Ovary (tissue), 9 donors: ENCODE results near the gene TMEM120B. TPM values are rescaled to one million over a fixed set of nuclear protein-coding genes. Genes with fewer than 3 reads are reported as not detected.
"Not testable (repeated sequence)": the region's sequence is repeated elsewhere in the genome, so short reads cannot be mapped to it uniquely, and the experiment has no call there.

Source experiments
- DNase-seq, 5 donors: peaks; one replicate each; pipeline ENCODE4 v3.0.0-alpha.2; 2019 to 2020
- H3K27ac ChIP-seq, 2 donors: fragments of 200-600 bp; one replicate each; pipeline versions ENCODE4 v1.5.1 to v1.8.0; 2019 to 2022
- H3K27me3 ChIP-seq: fragments of 200-600 bp; one replicate; pipeline ENCODE4 v1.8.0; 2022
- H3K36me3 ChIP-seq: fragments of 200-600 bp; sonication (generic); one replicate; pipeline ENCODE4 v1.5.1; 2019
- H3K4me1 ChIP-seq: one replicate; pipeline ENCODE4 v1.8.1; 2013; ENCODE audit warnings: mild to moderate bottlenecking, moderate library complexity; ENCODE audit not compliant: insufficient read depth
- H3K4me3 ChIP-seq: fragments of 200-600 bp; sonication (generic); one replicate; pipeline ENCODE4 v1.5.1; 2017
- H3K9me3 ChIP-seq, 2 donors: fragments of 200-600 bp in 1 of 2; sonication (generic) in 1 of 2; one replicate each; pipeline versions ENCODE4 v1.5.1 to v1.8.1; 2013 to 2019; ENCODE audit warnings: mild to moderate bottlenecking in 1 of 2, moderate library complexity in 1 of 2
- EP300 ChIP-seq: sonication (generic); formaldehyde crosslinking; IDR thresholded peaks from one replicate; pipeline ENCODE4 v1.6.1; 2017; ENCODE audit warnings: antibody characterized with exemption
- POLR2A ChIP-seq: fragments of 450-650 bp; IDR thresholded peaks from one replicate; pipeline ENCODE4 v1.6.1; 2017; ENCODE audit warnings: antibody characterized with exemption, mild to moderate bottlenecking, moderate library complexity
- WGBS, 3 donors: extraction: QIAGEN DNeasy Blood & Tissue Kit in 1 of 3; methylation state at CpG; one replicate each; pipeline versions ENCODE4 v1.1.5 to v1.1.7; 2013 to 2017; 5-methylcytosine and 5-hydroxymethylcytosine counted together
- intact Hi-C, 4 donors: fragments of 100-400 bp; cut with DNase I; formaldehyde crosslinking; loops; one replicate each; pipeline versions ENCODE4 v1.11.0 to v1.15.1; 2022 to 2023
- polyA plus RNA-seq, 2 donors: library from polyadenylated mRNA; stranded (reverse); fragments of 200-250 nt in 1 of 2; fragments of 350-450 nt in 1 of 2; fragmentation: Illumina TruSeq in 1 of 2; extraction: RNeasy Lipid Tissue Mini Kit (QIAGEN cat#74804) in 1 of 2; gene quantifications; one replicate each; pipeline ENCODE4 v1.2.3, GENCODE V29; 2013 to 2014
- total RNA-seq, 7 donors: library from RNA; depleted of rRNA in 2 of 7; stranded (reverse); fragments of >200 nt in 2 of 7; fragmentation: NEBNext Ultra II Directional in 3 of 7; extraction: Animal tissue kit (Norgen Biotek cat#: 25700) in 3 of 7; gene quantifications; one replicate each; pipeline versions ENCODE4 v1.1.0 to v1.2.4, GENCODE V29; 2016 to 2023
- TF ChIP-seq, protein P1 (sequence below), 3 donors: fragments of 450-650 bp in 2 of 3; fragments of 200-600 bp in 1 of 3; IDR thresholded peaks; one replicate each; pipeline versions ENCODE4 v1.5.1 to v1.8.0; 2016 to 2022; ENCODE audit warnings: antibody characterized with exemption in 3 of 3, mild to moderate bottlenecking in 1 of 3
- donor health status: DM: no; HTN: no; CAD: no; lungs with moderate emphysema.
- donor health status: DM: no; HTN: no; CAD: no.
- donor health status: Bipolar disorder and iron deficiency.
- donor health status: DM: yes; HTN: yes; CAD: no.
- donor health status: DM: no; HTN: no; CAD: no.
- donor health status: DM: yes; HTN: yes; CAD: no.

The TMEM120B gene
- total and polyA plus RNA-seq, 9 donors: 2.0 to 15.3 (median 7.1) TPM

DNA sequence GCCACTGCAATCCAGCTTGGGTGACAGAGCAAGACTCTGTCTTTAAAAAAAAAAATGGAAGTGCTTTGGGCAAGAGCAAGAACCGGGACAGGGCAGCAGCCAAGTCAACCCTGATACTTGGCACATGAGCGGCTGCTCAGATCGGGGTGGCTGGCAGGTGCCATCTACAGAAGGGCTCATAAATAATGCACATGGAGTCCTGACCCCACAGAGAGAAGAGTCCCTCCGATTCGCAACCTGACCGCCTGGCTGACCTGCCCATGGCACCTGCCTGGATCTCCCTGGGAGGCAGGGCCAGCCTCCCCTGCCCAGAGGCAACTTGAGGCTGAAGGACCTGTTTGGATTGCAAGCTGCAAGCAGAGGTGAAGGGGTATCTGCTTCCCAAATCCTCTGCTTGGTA is 9.6 kb upstream of the TMEM120B start:
- H3K36me3 ChIP-seq: no peaks in the 10 kb centered on the region
- no peaks in the 10 kb centered on the region for H3K27me3 ChIP-seq
- H3K4me1 ChIP-seq: no peaks in the 10 kb centered on the region
- no peak for DNase-seq
- 81 to 89% (median 85%) methylated on average over 6 of the region's 6 CpGs for WGBS, 3 donors
- H3K27ac ChIP-seq: no peak overlapping the region
- no peak overlapping the region for H3K4me3 ChIP-seq
- TF ChIP-seq, protein P1, sequence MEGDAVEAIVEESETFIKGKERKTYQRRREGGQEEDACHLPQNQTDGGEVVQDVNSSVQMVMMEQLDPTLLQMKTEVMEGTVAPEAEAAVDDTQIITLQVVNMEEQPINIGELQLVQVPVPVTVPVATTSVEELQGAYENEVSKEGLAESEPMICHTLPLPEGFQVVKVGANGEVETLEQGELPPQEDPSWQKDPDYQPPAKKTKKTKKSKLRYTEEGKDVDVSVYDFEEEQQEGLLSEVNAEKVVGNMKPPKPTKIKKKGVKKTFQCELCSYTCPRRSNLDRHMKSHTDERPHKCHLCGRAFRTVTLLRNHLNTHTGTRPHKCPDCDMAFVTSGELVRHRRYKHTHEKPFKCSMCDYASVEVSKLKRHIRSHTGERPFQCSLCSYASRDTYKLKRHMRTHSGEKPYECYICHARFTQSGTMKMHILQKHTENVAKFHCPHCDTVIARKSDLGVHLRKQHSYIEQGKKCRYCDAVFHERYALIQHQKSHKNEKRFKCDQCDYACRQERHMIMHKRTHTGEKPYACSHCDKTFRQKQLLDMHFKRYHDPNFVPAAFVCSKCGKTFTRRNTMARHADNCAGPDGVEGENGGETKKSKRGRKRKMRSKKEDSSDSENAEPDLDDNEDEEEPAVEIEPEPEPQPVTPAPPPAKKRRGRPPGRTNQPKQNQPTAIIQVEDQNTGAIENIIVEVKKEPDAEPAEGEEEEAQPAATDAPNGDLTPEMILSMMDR (IDR thresholded peaks at IDR 0.05): no peak
- TF ChIP-seq POLR2A (no peak), EP300 (no peak)
- intact Hi-C loops: loop anchor here in 2 of 4 donors (5.0 kb wide), 2 partner anchors 69 to 89 kb away; partner anchors contain the start of gene RHOF (in 1 of the 2)
- no peaks in the 10 kb centered on the region for H3K9me3 ChIP-seq

- intact Hi-C loops: no loop called here
- no peaks in the 10 kb centered on the region for H3K27me3 ChIP-seq
- no peak for DNase-seq
Measured at GRCh38 chr12:121705514-121705913, 7.0 kb upstream of the TMEM120B start.

DNA sequence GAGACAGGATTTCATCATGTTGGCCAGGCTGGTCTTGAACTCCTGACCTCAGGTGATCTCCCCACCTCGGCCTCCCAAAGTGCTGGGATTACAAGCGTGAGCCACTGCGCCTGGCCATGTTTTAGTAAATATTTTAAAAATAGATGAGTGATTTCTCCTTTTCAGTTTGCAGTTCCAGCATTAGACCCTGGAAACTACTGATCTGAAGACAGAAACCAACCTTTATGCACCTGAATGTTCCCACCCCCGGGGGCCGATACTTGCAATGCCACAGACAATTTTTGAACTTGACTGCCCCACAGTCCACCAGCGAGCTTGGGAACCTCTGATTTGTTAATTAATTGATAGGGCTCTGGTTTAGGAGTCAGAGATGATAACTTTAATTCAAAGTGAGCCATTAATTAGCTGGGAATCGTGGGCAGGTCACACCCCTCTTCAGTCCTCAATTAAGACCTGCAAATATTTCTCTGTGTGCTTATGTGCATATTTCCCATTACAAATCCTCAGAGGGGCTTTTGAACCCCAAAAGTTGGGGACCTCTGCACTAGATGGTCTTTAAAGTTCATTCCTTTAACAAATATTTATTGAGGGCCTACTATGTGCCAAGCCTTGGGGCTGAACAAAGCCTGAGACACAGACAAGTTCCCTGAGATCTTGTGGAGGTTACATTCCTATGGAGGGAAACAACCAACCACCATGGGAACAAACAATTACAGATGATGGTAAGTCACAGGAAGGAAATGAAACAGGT is 4.1 kb upstream of the TMEM120B start:
- peaks cover 6% of the 10 kb centered on the region for H3K4me1 ChIP-seq
- no peaks in the 10 kb centered on the region for H3K9me3 ChIP-seq
- H3K36me3 ChIP-seq: no peaks in the 10 kb centered on the region
- H3K27ac ChIP-seq: no peak overlapping the region
- TF ChIP-seq, protein P1 (IDR thresholded peaks at IDR 0.05): no peak
- TF ChIP-seq EP300: no peak
- TF ChIP-seq POLR2A: no peak
- intact Hi-C loops: no loop called here
- H3K27me3 ChIP-seq: no peaks in the 10 kb centered on the region
- no peak overlapping the region for H3K4me3 ChIP-seq
- 58 to 66% (median 60%) methylated on average over 7 of the region's 7 CpGs for WGBS, 3 donors
- no peak for DNase-seq

More at GRCh38 chr12:121705514-121705913, 7.0 kb upstream of the TMEM120B start:
- Histone ChIP-seq H3K27ac (no peak overlapping the region), H3K9me3 (no peaks in the 10 kb centered on the region), H3K4me3 (no peak overlapping the region), H3K4me1 (no peaks in the 10 kb centered on the region), H3K36me3 (no peaks in the 10 kb centered on the region)
- TF ChIP-seq POLR2A (no peak), EP300 (no peak)
- TF ChIP-seq, protein P1 (IDR thresholded peaks at IDR 0.05): no peak

GRCh38 chr12:121709064-121709424 is 3.5 kb upstream of the TMEM120B start:
- H3K27me3 ChIP-seq, H3K36me3 ChIP-seq, H3K27ac ChIP-seq, H3K4me3 ChIP-seq, H3K9me3 ChIP-seq, intact Hi-C loops, DNase-seq, H3K4me1 ChIP-seq: not testable (repeated sequence)
- 81 to 87% (median 87%) methylated on average over 8 of the region's 8 CpGs for WGBS, 3 donors

DNA sequence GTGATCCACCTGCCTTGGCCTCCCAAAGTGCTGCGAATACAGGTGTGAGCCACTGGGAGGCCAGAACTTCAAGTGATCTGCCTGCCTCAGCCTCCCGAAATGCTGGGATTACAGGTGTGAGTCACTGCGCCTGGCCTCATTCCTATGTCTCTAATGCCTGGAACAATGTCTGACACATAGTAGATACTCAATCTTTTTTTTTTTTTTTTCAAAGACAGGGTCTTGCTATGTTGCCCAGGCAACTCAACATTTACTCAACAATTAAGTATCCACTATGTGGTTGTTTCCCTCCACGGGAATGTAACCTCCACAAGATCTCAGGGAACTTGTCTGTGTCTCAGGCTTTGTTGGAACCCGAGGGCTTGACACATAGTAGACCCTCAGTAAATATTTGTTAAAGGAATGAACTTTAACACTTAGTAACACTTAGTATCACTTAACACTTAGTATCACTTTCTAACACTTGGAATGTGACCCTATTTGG is 3.0 kb upstream of the TMEM120B start:
- TF ChIP-seq POLR2A (no peak), EP300 (no peak)
- TF ChIP-seq, protein P1 (IDR thresholded peaks at IDR 0.05): no peak
- Histone ChIP-seq H3K27me3 (no peaks in the 10 kb centered on the region), H3K4me1 (peaks cover 6% of the 10 kb centered on the region), H3K4me3 (no peak overlapping the region), H3K36me3 (no peaks in the 10 kb centered on the region), H3K27ac (no peak overlapping the region), H3K9me3 (no peaks in the 10 kb centered on the region)
- DNase-seq: no peak
- WGBS, 3 donors: 72 to 80% (median 73%) methylated on average over 5 of the region's 5 CpGs
- intact Hi-C loops: no loop called here
